Activated T-helper 1 cell treated with anti-CD3 and anti-CD28 coated beads, Interleukin-12 subunit alpha, Interleukin-12 subunit beta, Interleukin-2, Interleukin-4 antibody, amounts not matched to agents 30 ng/mL and 10 ng/mL and 1 ng/mL, durations not matched to agents 14 hours and 24 hours and 36 hours (primary cell): ENCODE results near the gene GOLGA8R. TPM values are rescaled to one million over a fixed set of nuclear protein-coding genes. Genes with fewer than 3 reads are reported as not detected.
A peak's percentile ranks its signal among the peaks of the same experiment; 100 is the strongest.
"Not testable (repeated sequence)": the region's sequence is repeated elsewhere in the genome, so short reads cannot be mapped to it uniquely, and the experiment has no call there.

Experiments
- DNase-seq: peaks from one replicate; pipeline ENCODE4 v3.0.0; 2021; ENCODE audit warnings: low spot score
- H3K27ac Mint-ChIP-seq: one replicate; pipeline ENCODE4 v1.8.0; 2021; ENCODE audit warnings: mild to moderate bottlenecking, mixed read lengths
- H3K27me3 Mint-ChIP-seq: one replicate; pipeline ENCODE4 v1.8.0; 2022; ENCODE audit warnings: mild to moderate bottlenecking, moderate library complexity, mixed read lengths; ENCODE audit not compliant: insufficient read depth
- H3K36me3 Mint-ChIP-seq: one replicate; pipeline ENCODE4 v1.8.0; 2021; ENCODE audit warnings: low read depth, mixed read lengths
- H3K4me1 Mint-ChIP-seq: one replicate; pipeline ENCODE4 v1.8.0; 2021; ENCODE audit warnings: low read depth, mixed read lengths
- H3K4me3 Mint-ChIP-seq: one replicate; pipeline ENCODE4 v1.8.0; 2021; ENCODE audit warnings: mild to moderate bottlenecking, moderate library complexity, mixed read lengths
- H3K9me3 Mint-ChIP-seq: one replicate; pipeline ENCODE4 v1.8.0; 2021; ENCODE audit warnings: mixed read lengths
- intact Hi-C: fragments of 100-400 bp; cut with micrococcal nuclease; formaldehyde crosslinking; loops from one replicate; pipeline ENCODE4 v1.15.1; 2024
- total RNA-seq: library from RNA; stranded (reverse); gene quantifications from 2 replicates; pipeline ENCODE4 v1.2.3, GENCODE V29; 2022

GOLGA8R gene
- 1.9 and 2.8 TPM in 2 replicates for total RNA-seq

- H3K4me1 Mint-ChIP-seq, intact Hi-C loops, H3K4me3 Mint-ChIP-seq, H3K36me3 Mint-ChIP-seq, H3K9me3 Mint-ChIP-seq, DNase-seq, H3K27me3 Mint-ChIP-seq, H3K27ac Mint-ChIP-seq: not testable (repeated sequence)
Observed at GRCh38 chr15:30414160-30414559, at the start of gene GOLGA8R. GOLGA8R (minus strand) TSS chr15:30414260; CDS start chr15:30414162, 98 bp downstream.

- H3K27me3 Mint-ChIP-seq, H3K9me3 Mint-ChIP-seq, DNase-seq, H3K36me3 Mint-ChIP-seq, intact Hi-C loops, H3K4me1 Mint-ChIP-seq, H3K27ac Mint-ChIP-seq, H3K4me3 Mint-ChIP-seq: not testable (repeated sequence)
Observed at GRCh38 chr15:30463849-30464248, 49.8 kb upstream of the GOLGA8R start.

- H3K27ac Mint-ChIP-seq, DNase-seq, H3K27me3 Mint-ChIP-seq, H3K36me3 Mint-ChIP-seq, H3K9me3 Mint-ChIP-seq, intact Hi-C loops, H3K4me3 Mint-ChIP-seq, H3K4me1 Mint-ChIP-seq: not testable (repeated sequence)
Observed at GRCh38 chr15:30462176-30462575, 48.1 kb upstream of the GOLGA8R start.

GRCh38 chr15:30452702-30453101, 38.6 kb upstream of the GOLGA8R start:
- H3K36me3 Mint-ChIP-seq, H3K27me3 Mint-ChIP-seq, intact Hi-C loops, H3K9me3 Mint-ChIP-seq, H3K4me1 Mint-ChIP-seq, H3K27ac Mint-ChIP-seq, H3K4me3 Mint-ChIP-seq, DNase-seq: not testable (repeated sequence)

GRCh38 chr15:30438348-30438747, 24.3 kb upstream of the GOLGA8R start:
- H3K27ac Mint-ChIP-seq, H3K27me3 Mint-ChIP-seq, H3K4me1 Mint-ChIP-seq, intact Hi-C loops, DNase-seq, H3K9me3 Mint-ChIP-seq, H3K36me3 Mint-ChIP-seq, H3K4me3 Mint-ChIP-seq: not testable (repeated sequence)

- H3K27me3 Mint-ChIP-seq, H3K4me1 Mint-ChIP-seq, DNase-seq, H3K36me3 Mint-ChIP-seq, intact Hi-C loops, H3K9me3 Mint-ChIP-seq, H3K4me3 Mint-ChIP-seq, H3K27ac Mint-ChIP-seq: not testable (repeated sequence)
Observed at GRCh38 chr15:30435878-30436277, 21.8 kb upstream of the GOLGA8R start.

- H3K9me3 Mint-ChIP-seq, DNase-seq, H3K27ac Mint-ChIP-seq, intact Hi-C loops, H3K4me1 Mint-ChIP-seq, H3K36me3 Mint-ChIP-seq, H3K4me3 Mint-ChIP-seq, H3K27me3 Mint-ChIP-seq: not testable (repeated sequence)
Observed at GRCh38 chr15:30420723-30421122, 6.7 kb upstream of the GOLGA8R start.

- H3K9me3 Mint-ChIP-seq, H3K4me1 Mint-ChIP-seq, H3K27me3 Mint-ChIP-seq, intact Hi-C loops, H3K4me3 Mint-ChIP-seq, DNase-seq, H3K36me3 Mint-ChIP-seq, H3K27ac Mint-ChIP-seq: not testable (repeated sequence)
Observed at GRCh38 chr15:30407636-30408035, 6.4 kb downstream of the GOLGA8R start.

GRCh38 chr15:30398988-30399387, 15.1 kb downstream of the GOLGA8R start:
- H3K4me3 Mint-ChIP-seq, H3K27me3 Mint-ChIP-seq, intact Hi-C loops, H3K27ac Mint-ChIP-seq, H3K4me1 Mint-ChIP-seq, H3K36me3 Mint-ChIP-seq, H3K9me3 Mint-ChIP-seq: not testable (repeated sequence)
- DNase-seq = peak; percentile 26

- intact Hi-C loops, H3K9me3 Mint-ChIP-seq, H3K4me1 Mint-ChIP-seq, H3K36me3 Mint-ChIP-seq, H3K27me3 Mint-ChIP-seq, DNase-seq, H3K4me3 Mint-ChIP-seq, H3K27ac Mint-ChIP-seq: not testable (repeated sequence)
Observed at GRCh38 chr15:30393664-30393991, 20.4 kb downstream of the GOLGA8R start.

GRCh38 chr15:30392766-30393663, 21.0 kb downstream of the GOLGA8R start, which contains the start of gene CHRFAM7A:
CHRFAM7A (minus strand) TSS chr15:30393540; CDS start chr15:30383351, 10,189 bp downstream.
- H3K9me3 Mint-ChIP-seq, H3K27me3 Mint-ChIP-seq, intact Hi-C loops, H3K36me3 Mint-ChIP-seq, H3K4me1 Mint-ChIP-seq, DNase-seq, H3K27ac Mint-ChIP-seq, H3K4me3 Mint-ChIP-seq: not testable (repeated sequence)

GRCh38 chr15:30386318-30386887, 27.7 kb downstream of the GOLGA8R start:
- intact Hi-C loops, H3K27me3 Mint-ChIP-seq, H3K27ac Mint-ChIP-seq, DNase-seq, H3K4me1 Mint-ChIP-seq, H3K9me3 Mint-ChIP-seq, H3K4me3 Mint-ChIP-seq, H3K36me3 Mint-ChIP-seq: not testable (repeated sequence)

- H3K36me3 Mint-ChIP-seq, H3K9me3 Mint-ChIP-seq, H3K27ac Mint-ChIP-seq, H3K4me3 Mint-ChIP-seq, H3K27me3 Mint-ChIP-seq, intact Hi-C loops, DNase-seq, H3K4me1 Mint-ChIP-seq: not testable (repeated sequence)
Observed at GRCh38 chr15:30377082-30377413, 37.0 kb downstream of the GOLGA8R start.
